Cardiac muscle cell (in vitro differentiated cells and primary cell): ENCODE data around the gene ANAPC2. TPM values are rescaled to one million over a fixed set of nuclear protein-coding genes. Genes with fewer than 3 reads are reported as not detected.

ENCODE experiments used
- DNase-seq, 2 donors: peaks; one replicate each; pipeline versions ENCODE4 v3.0.0 to v3.0.0-alpha.2; 2010 to 2017; ENCODE audit warnings: low read depth in 1 of 2, low spot score in 1 of 2
- H3K27ac ChIP-seq: fragments of 200-600 bp; sonication (generic); 2 replicates; pipeline ENCODE4 v1.5.1; 2016
- H3K27me3 ChIP-seq: fragments of 200-600 bp; sonication (generic); 2 replicates; pipeline ENCODE4 v1.6.0; 2016; ENCODE audit warnings: control low read depth
- H3K36me3 ChIP-seq: fragments of 200-600 bp; sonication (generic); 2 replicates; pipeline ENCODE4 v1.5.1; 2016; ENCODE audit warnings: control low read depth
- H3K4me1 ChIP-seq: fragments of 200-600 bp; sonication (generic); 2 replicates; pipeline ENCODE4 v1.8.1; 2017; ENCODE audit warnings: low read depth, mild to moderate bottlenecking, mixed run types
- H3K4me3 ChIP-seq: fragments of 200-600 bp; sonication (generic); 2 replicates; pipeline ENCODE4 v1.5.1; 2016; ENCODE audit warnings: mild to moderate bottlenecking
- H3K9me3 ChIP-seq: fragments of 200-600 bp; sonication (generic); 2 replicates; pipeline ENCODE4 v1.5.1; 2017; ENCODE audit warnings: low read depth, mild to moderate bottlenecking, control low read depth
- CTCF ChIP-seq: IDR thresholded peaks from 2 replicates; pipeline ENCODE4 v1.5.1; 2012; ENCODE audit warnings: low read depth, mild to moderate bottlenecking, low read length
- polyA plus RNA-seq: library from polyadenylated mRNA; unstranded; fragments of >200 nt; fragmentation: Nextera tagmentation; extraction: Ambion mirVana; gene quantifications from 2 replicates; pipeline ENCODE4 v1.2.1, GENCODE V29; 2016
- total RNA-seq: library from RNA; depleted of rRNA; stranded (reverse); fragments of >200 nt; gene quantifications from 2 replicates; pipeline ENCODE4 v1.2.3, GENCODE V29; 2016

The ANAPC2 gene
- total and polyA plus RNA-seq, 2 experiments from 2014 or later: 15.5 to 42.8 TPM

- Histone ChIP-seq H3K27me3 (no peaks in the 10 kb centered on the region), H3K36me3 (no peaks in the 10 kb centered on the region), H3K9me3 (no peaks in the 10 kb centered on the region), H3K27ac (no peak overlapping the region), H3K4me1 (peaks cover 13% of the 10 kb centered on the region), H3K4me3 (no peak overlapping the region)
- no peak for DNase-seq
- no peak for TF ChIP-seq CTCF
Measured at GRCh38 chr9:137231372-137232039, 43.1 kb upstream of the ANAPC2 start.

GRCh38 chr9:137230705-137231371 is 42.5 kb upstream of the ANAPC2 start, which contains the start of gene SLC34A3:
SLC34A3 (plus strand) TSS chr9:137230901; CDS start chr9:137231703, 802 bp downstream.
- no peaks in the 10 kb centered on the region for H3K9me3 ChIP-seq
- no peak within 1 kb of the TSS for H3K27ac ChIP-seq
- H3K36me3 ChIP-seq: no peaks in the 10 kb centered on the region
- H3K27me3 ChIP-seq: no peaks in the 10 kb centered on the region
- H3K4me1 ChIP-seq: peaks cover 8% of the 10 kb centered on the region
- H3K4me3 ChIP-seq: no peak within 1 kb of the TSS
- no peak for TF ChIP-seq CTCF
- DNase-seq: no peak

GRCh38 chr9:137229903-137230704 is 41.7 kb upstream of the ANAPC2 start:
- no peak overlapping the region for H3K27ac ChIP-seq
- H3K9me3 ChIP-seq: no peaks in the 10 kb centered on the region
- H3K36me3 ChIP-seq: no peaks in the 10 kb centered on the region
- no peak overlapping the region for H3K4me3 ChIP-seq
- H3K27me3 ChIP-seq: no peaks in the 10 kb centered on the region
- no peak for DNase-seq
- no peak for TF ChIP-seq CTCF
- H3K4me1 ChIP-seq: peaks cover 3% of the 10 kb centered on the region

- H3K4me3 ChIP-seq: no peak overlapping the region
- H3K27me3 ChIP-seq: no peaks in the 10 kb centered on the region
- H3K9me3 ChIP-seq: no peaks in the 10 kb centered on the region
- peaks cover 3% of the 10 kb centered on the region for H3K4me1 ChIP-seq
- no peak for TF ChIP-seq CTCF
- no peak overlapping the region for H3K27ac ChIP-seq
- no peaks in the 10 kb centered on the region for H3K36me3 ChIP-seq
- DNase-seq: no peak
Measured at GRCh38 chr9:137228968-137229896, 40.9 kb upstream of the ANAPC2 start.

- Histone ChIP-seq H3K27ac (no peak overlapping the region), H3K36me3 (no peaks in the 10 kb centered on the region), H3K4me3 (no peak overlapping the region), H3K4me1 (peaks cover 3% of the 10 kb centered on the region), H3K27me3 (no peaks in the 10 kb centered on the region), H3K9me3 (no peaks in the 10 kb centered on the region)
- no peak for TF ChIP-seq CTCF
- no peak for DNase-seq
Measured at GRCh38 chr9:137228506-137228967, 40.2 kb upstream of the ANAPC2 start.
